HG03521 (cell line): ENCODE results near the gene HES6.

Experiments used
- ATAC-seq: cut with Tn5 transposase; IDR thresholded peaks from one replicate; pipeline ENCODE4 v1.9.1; 2021; ENCODE audit warnings: mild to moderate bottlenecking, moderate library complexity; ENCODE audit not compliant: unreplicated experiment

The HES6 gene

DNA sequence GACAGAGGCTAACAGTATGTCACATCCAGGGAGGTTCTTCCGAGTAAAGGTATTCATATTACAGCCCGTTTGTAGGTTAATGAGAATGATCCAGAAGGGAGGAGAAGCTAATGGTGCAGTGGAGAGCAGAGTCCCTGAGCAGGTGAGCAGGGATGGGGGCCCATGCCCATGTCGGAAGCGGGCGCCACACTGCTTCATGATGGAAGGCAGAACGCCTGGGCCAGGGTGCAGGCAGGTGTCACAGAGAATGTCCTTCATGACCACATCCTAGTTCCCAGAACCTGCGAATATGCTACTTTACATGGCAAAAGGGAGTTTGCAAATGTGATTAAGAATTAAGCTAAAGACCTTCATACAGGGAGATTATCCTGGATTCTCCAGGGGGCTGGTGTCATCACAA, 4.0 kb downstream of the HES6 start:
- no peak for ATAC-seq

DNA sequence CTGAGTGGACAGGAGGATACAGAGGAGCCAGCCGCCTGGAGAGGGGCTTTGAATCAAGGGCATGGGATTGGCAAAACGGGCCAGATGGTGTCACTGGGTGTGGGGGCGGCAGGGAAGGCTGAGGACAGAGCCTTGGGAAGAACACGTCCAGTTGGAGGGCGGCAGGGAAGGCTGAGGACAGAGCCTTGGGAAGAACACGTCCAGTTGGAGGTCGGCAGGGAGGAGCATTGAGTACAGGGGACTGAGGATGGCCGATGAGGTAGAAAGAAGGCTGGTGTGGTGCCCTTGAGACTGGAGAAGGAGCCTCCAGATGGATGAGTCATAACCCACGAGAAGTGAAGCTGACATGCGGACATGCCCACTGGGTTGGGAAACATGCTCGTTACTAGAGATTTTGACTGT, 4.5 kb downstream of the HES6 start:
- ATAC-seq, result no peak

DNA sequence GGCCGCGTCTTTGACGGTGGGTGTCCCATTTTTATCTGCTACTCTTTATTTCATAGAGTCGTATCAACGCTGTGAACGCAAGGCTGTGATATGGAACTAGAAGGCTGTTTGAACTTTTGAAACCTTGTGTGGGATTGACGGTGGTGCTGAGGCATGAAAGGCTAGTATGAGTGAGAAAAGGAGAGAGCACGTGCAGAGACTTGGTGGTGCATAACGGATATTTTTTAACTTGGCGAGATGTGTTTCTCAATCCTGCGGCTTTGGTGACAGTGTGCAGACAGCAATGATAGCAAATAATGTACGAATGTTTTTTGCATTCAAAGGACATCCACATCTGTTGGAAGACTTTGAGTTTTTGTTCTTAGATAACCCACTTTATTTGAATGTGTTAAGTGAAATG, 6.2 kb downstream of the HES6 start:
- no peak for ATAC-seq

DNA sequence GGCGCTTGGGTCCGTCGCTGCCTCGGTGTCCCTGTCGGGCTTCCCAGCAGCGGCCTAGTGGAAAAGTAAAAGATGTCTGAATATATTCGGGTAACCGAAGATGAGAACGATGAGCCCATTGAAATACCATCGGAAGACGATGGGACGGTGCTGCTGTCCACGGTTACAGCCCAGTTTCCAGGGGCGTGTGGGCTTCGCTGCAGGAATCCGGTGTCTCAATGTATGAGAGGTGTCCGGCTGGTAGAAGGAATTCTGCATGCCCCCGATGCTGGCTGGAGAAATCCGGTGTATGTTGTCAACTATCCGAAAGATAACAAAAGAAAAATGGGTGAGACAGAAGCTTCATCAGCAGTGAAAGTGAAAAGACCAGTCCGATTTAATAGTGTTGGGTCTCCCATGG, 8.0 kb downstream of the HES6 start:
- ATAC-seq, result no peak

DNA sequence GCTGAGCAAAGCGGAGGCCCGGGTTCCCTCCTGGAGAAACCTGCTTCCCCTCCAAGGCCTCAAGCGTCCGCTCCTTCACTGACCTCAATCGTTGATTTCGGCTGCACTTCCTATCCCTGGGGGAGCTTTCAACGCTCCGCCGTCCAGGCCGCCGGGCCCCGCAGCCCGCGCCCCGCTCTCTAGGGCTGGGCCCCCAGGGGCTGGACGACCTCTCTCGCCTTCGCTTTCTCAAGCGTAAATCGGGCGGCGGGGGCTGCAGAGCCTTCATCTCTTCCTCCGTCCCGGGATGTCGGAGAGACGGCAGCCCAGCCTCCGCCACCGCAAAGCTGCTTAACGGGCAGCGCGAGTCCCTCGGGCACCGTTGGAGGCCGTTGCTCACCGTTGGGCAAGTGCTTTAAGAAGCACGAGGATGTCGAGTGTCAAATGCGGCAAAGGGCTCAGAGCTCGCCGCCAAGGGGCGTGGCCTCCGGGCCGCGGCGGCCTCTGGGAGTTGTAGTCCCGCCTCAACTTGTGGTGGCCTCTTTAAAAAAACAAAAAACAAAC, 8.5 kb downstream of the HES6 start:
- no peak for ATAC-seq

DNA sequence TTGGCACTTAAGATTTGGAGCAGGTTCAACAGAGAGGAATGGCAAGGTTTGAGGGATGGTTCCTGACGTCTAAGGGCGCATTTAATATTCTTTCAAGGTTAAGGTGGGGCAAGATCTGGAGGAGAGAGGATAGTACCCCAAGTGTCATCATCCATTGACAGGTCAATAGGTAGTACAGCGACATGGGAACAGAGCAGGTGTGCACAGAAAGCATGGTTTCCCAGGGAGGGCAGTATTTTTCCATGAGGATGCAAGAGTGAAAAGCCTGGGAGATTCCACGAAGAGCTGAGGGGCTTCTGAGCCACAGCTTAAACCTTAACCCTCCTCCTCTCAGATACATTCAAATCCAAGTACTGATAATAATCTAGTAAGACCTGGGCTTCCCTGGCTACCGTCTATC, 9.1 kb downstream of the HES6 start:
- ATAC-seq, result no peak

DNA sequence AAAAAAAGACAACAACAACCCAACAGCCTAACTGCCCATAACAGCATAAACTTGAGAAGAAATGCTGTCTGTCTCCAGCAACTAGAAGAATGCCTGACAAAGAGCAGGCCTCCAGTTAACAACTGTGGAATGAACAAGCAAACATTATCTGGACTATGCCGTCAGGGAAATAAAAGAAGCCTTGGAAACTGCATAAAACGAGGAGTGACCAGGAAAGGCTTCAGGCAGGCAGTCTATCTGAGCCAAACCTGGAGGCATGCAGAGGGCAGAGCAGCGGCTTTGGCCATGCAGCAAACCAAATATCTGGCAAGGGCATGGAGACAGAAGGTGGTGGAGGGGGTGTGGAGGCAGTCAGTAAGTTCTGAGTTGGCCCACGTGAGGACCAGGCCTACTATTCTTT, 11.1 kb downstream of the HES6 start:
- no peak for ATAC-seq

DNA sequence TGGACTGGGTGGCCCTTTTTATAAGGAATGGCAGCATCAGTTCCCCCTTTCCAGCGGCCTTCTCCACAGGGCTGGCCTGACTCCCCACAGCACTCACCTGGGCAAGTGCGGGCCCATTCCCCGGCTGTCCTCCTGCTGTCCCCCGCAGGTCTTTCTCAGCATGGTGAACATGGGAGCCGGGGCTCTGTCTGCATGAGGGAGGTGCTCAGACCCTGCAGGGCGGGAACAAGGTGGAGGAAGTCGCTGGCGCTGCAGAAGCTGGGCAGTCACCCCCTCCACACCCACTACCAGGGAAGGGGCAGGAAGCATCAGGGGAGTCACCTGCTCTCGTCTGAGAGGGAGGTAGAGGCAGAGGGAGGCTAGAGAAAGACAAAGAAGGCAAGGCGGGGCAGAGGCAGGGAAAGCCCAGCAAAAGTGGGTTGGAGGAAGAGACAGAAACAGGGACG, 12.2 kb downstream of the HES6 start:
- ATAC-seq, result no peak

DNA sequence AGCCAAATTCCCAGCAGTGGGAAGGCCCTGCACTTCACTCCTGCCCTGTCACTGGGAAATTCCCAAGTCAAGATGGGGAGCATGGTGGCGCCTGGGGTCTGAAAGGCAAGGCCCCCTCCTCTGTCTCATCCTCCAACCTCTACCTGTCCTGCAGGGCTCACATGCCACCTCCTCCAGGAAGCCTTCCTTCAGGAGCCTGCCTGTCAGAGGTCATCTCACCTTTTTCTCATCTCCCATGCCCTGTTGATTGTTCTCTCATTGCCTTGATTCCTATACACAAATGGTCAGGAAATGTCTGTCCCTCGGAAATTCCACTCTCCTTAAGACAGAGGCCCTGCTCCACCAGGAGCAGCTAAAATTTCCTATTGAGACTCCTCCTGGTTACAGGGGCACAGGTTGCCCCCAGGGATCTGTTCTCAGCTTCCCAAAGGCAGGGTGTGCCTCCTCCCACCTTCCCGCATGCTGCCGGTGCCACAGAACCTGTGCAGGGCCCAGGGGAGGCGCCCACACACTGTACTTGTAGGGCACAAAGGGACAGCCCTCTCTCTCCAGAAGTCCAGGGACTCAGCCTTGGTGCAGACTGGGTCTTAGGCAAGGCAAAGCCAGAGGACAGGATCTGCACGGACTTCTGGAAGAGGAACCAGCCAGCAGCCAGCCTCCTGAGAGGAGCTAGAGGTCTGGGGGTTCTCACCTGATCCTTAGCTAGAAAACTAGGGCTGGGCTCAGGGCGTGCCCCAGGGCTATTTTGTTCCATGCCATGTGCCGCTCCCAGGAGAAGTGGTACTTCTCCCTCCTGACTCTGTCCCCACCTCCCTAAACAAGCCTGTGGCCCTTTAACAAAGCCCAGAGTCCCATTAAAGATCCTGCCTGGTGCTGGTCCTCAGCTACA, 12.9 kb downstream of the HES6 start:
- no peak for ATAC-seq

DNA sequence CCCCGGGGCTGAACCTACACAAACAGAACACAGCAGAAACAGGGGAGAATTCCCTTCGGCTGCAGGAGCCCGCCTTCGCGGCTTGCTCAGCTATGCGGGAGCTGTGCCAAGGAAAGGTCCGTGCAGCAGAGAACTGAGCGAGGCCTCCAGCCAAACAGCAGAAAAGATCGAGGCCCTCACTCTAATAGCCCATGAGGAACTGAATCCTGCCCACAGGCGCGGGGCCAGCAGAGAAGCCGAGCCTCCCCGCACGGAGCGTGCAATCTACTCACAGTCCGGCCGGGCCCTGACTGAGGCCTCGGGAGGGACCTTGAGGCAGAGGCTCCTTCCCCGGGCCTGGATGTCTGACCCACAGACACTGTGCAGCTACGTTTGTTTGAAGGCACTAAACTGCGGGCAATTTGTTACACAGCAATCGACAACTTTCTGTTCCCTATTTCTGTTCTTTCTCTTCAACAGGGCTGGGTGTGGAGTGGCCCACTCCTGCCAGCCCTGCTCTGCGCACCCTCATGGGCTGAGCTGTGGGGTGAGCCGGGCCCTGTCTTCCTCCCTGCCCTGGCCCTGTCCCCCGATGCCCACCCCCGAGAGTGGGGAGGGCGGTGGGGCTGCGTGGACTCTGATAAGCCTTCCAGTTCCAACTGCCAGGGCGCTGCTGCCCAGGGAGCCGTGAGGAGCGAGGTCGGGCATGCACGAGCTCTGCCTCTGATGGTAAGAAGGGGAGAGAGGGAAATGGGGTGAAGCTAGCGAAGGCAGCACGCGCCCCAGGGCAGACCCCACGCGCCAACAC, 13.7 kb downstream of the HES6 start:
- no peak for ATAC-seq

DNA sequence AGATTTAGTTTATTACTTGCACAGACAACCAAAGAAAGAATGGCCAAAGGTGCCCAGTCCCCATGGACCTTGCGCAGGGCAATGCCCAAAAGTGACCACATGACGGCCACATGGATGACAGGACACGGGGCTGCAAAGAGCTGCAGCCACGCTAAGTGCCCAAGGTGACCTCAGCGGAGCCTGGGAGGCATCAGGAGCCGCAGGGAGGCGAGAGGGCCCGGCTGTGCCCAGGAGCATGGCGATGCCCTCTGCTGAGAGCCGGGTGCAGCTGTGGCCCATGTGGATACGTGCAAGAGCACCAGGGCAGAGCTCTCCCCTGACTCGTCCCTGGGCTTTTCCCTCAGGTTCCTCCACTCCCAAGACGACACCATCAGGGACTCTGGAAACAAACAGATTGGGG, 14.7 kb downstream of the HES6 start:
- ATAC-seq, result no peak

DNA sequence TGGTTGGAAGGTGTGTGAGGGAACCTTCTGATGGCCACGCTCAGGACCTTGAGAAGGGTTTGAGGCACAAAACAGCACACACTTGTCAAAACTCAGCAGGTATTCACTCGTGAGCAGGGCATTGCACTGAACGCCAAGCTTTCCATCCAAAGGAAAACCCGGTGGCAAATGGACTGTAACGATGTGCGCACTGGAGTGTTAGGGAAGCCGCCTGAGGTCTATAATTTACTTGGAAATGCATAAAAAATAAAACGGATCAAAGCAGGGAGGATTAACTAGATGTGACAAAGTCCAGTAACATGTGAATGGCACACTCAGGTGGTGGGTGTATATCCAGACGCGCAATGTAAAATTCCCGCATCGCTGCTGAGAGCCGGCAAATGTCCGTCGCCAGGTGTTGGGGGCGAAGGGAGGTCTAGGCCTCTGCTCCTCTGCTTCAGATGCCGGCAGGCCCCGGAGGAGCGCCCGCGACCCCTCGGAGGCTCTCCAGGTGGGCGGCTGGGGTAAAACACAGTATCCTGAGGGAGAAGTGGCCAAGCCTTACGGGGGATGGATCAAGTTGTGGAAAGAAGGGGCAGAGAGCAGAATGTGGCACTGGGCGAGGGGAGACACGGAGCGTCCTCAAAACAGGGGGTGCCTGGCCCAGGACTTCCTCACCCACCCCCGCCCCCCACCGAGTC, 15.3 kb downstream of the HES6 start:
- ATAC-seq, result no peak

DNA sequence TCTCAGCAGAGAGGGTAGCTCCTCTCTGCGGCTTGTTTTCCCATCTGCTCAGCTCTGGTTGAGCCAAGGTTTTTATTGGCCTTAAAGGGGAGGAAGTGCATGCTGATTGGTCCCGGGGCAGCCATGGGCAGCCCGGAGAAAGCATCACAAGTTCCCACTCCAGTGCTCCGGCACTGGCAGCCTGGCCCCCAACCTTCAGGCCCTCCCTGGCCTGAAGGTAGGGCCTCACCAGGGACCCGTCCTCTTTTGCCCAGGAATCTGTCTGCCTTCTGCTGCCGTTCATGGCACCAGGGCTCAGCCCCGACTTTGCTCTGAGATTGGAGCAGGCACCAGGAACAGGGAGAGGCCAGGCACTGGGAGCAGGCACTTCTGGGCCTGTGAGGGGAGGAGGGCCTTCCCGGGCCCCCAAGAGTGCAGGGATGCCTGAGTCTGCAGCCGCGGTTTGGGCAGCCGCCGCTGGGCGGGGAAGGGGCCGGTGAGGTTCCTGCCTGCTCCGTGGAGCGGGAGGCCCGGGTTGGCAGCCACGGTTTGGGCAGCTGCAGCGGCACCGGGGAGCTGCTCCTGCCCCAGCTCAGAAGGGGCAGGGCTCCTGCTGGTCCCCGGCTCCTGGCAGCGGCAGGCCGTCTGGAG, 18.8 kb downstream of the HES6 start:
- ATAC-seq, result no peak

DNA sequence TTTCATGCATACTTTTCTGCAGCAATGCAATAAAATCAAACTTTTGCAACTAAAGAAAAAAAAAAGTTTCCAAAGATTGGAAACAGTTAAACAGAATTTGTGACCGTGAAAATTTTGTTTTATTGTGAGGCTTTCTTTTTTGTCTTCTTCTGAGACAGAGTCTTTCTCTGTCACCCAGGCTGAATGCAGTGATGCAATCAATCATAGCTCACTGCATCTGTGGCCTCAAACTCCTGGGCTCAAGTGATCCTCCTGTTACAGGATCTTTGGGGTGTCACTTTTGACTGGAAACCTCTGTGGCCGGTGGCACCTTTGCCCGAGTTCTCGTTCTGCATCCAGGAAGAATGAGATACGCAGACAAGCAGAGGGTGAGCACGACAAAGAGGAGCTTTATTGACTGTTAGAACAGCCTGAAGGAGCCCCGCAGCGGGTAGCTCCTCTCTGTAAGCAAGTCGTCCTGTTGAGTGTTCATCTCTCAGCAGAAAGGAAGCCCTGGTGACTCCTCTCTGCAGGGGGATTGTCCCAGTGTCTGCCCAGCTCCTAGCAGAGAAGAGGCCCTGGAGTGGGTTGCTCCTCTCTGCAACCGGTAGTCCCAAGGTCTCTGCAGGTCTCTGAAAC, 19.5 kb downstream of the HES6 start:
- no peak for ATAC-seq

DNA sequence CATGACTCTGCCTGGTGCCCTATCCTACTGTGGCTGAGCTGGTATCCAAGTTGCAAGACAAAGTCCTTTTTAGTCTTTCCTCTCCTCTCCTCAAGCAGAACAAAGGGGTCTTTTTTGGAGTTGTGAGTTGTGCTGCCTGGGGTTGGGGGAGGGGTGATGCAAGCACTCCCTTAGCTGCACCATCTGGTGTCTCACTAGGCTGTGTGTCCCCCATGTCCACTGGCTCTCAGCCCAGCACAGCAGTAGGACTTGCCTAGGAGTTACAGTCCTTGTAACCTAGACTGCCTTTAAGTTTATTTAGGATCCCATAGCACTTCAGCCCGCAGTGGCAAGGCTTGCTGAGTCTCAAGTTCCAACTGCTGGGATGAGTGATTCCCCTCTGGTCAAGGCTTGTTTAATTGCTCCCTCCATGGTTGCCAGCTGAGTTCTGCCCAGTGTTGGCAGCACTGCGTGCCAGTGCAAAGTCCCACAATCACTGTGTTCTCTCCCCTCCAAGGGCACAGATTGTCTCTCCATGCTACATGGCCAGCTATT, 23.1 kb downstream of the HES6 start:
- ATAC-seq, result no peak

DNA sequence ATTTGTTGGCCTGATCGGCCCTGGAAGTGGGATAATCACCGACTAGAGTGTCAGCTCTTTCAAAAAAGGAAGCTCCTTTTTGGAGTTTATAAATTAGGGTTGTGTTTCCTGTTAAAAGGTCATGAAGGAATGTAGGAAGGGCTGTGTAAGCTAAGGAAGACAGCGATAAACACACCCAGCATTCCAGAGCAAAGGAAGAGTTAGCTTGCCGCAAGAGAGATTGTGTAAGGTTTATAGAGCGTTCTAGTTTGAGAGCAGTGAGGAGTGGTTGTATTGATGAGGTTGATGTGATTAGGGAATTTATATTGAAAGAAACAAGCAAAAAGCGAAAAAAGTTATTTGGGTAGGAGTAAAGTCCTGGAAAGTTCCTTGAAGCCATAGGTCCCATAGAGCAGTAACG, 32.8 kb downstream of the HES6 start:
- ATAC-seq, result no peak

DNA sequence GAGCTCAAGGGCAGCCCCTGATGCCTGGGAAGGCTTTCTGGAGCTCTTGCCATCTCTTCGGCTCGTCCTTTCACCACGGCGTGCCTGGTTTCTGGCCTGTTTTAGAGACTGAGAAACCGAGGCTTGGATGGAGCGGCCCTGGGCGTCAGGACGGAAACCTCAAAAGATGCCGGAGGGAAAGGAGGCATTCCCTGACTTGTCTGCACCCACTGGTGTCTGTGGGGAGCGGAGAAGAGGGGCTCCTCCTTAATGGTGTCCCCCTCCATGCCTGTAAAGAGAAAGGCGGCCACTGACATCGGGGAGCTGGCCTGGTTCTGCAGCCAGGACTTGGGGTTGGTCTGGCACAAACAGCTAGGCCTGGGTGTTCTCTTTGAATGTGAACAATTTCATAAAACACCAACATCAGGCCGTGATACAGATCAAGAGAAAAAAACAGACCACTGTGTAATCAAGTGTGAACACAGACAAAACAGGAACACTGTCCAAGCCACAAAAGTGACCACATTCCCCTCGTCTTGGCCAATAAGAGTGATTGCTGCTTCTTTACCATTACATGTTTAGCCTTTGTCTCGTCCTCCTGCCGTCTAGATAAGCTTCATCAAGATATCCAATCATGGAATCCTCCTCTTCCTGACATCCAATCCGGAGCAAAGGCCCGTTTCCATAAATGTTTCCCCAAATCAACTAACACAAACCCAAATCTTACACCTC, 35.7 kb downstream of the HES6 start:
- peak; percentile 17 for ATAC-seq

DNA sequence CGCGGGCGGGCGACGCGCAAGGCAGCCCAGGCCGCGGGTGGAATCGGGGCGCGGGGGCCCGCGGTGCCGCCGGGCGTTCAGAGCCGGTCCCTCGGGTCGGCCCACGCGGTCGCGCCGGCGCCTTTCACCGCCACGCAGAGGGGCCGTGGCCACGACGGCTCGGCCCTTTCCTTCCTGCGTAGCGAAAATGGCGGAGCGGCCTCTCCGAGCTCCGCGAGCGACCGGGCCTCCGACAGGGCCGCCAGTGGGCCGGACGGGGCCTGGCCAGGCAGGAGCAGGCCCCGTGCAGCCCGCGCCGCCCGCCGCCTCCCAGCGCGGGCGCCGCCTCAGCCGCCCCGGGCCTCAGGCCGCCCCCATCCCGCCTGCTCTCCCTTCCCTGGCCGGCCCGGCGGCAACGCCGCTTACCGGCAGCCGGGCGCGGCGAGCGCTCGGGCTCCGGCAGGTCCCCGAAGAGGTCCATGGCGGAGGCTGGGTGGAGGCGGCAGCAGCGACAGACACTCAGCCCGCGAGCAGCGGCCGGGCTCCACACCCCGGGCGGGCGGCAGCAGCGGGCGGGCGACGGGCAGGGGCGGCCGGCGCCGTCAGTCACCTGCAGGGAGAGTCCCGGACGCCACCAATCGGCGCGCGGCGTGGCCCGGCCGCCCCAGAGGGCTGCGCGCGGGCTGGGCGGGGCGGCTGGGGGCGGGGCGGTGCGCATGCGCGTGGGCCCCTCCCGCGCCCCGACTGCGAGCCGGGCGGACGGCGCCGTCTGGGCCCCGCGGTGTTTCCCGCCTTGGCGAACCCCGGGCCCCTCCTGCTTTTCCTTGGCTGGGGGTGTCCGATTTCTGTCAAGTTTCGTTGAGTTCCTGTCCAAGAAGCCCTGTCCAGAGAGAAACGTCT, 36.5 kb downstream of the HES6 start, which contains the start of gene ILKAP:
Gene ILKAP, minus strand, starts transcription at position 602 of the 879 bp plus-strand sequence. Its CDS starts 142 bp downstream, at position 460.
- peak; percentile 97 for ATAC-seq
